LNCaP clone FGC (cell line): ENCODE results near the gene RAB26.
"Not testable (repeated sequence)": the region's sequence is repeated elsewhere in the genome, so short reads cannot be mapped to it uniquely, and the experiment has no call there.

Experiments used
- DNase-seq: peaks from one replicate; pipeline ENCODE4 v3.0.0-alpha.2; 2011; ENCODE audit warnings: low read depth
- H3K4me3 ChIP-seq: 2 replicates; pipeline ENCODE4 v1.5.1; 2011; ENCODE audit warnings: mild to moderate bottlenecking, low read depth, low read length, control low read depth
- TF ChIP-seq, protein P1 (sequence below): IDR thresholded peaks from 2 replicates; pipeline ENCODE4 v1.5.1; 2012; ENCODE audit warnings: mild to moderate bottlenecking; ENCODE audit not compliant: control insufficient read depth, insufficient read depth; ENCODE audit errors: extremely low read depth

Gene RAB26

GRCh38 chr16:2147981-2148671 lies at the start of gene RAB26:
Gene RAB26 (plus strand): TSS chr16:2148625. CDS start chr16:2148784, 159 bp downstream.
- TF ChIP-seq, protein P1, sequence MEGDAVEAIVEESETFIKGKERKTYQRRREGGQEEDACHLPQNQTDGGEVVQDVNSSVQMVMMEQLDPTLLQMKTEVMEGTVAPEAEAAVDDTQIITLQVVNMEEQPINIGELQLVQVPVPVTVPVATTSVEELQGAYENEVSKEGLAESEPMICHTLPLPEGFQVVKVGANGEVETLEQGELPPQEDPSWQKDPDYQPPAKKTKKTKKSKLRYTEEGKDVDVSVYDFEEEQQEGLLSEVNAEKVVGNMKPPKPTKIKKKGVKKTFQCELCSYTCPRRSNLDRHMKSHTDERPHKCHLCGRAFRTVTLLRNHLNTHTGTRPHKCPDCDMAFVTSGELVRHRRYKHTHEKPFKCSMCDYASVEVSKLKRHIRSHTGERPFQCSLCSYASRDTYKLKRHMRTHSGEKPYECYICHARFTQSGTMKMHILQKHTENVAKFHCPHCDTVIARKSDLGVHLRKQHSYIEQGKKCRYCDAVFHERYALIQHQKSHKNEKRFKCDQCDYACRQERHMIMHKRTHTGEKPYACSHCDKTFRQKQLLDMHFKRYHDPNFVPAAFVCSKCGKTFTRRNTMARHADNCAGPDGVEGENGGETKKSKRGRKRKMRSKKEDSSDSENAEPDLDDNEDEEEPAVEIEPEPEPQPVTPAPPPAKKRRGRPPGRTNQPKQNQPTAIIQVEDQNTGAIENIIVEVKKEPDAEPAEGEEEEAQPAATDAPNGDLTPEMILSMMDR, result no peak
- peak; percentile 93 for DNase-seq
- peak within 1 kb of the TSS; percentile 76 for H3K4me3 ChIP-seq

GRCh38 chr16:2101581-2101980 lies 46.8 kb upstream of the RAB26 start:
- DNase-seq, H3K4me3 ChIP-seq: not testable (repeated sequence)

DNA sequence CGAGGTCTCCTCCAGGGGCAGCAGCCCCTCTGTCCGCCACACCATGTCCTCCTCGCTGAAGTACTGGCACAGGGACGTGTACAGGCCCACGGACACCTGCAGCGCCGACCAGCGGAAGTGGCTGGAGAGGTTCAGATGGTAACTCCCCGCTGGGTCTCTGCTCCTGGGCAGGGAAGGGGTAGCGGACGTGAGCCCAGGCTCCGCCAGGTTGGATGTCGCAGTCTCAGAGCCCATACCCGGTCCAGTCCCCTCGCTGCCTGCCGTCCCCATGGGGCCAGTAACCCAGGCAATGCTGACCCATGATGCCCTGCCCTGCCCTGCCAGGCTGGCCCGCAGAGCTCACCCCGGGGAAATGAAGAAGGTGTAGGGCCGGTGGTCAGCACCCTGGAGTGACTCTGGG lies 46.0 kb upstream of the RAB26 start:
- no peak for DNase-seq
- TF ChIP-seq, protein P1, result no peak
- no peak overlapping the region for H3K4me3 ChIP-seq

DNA sequence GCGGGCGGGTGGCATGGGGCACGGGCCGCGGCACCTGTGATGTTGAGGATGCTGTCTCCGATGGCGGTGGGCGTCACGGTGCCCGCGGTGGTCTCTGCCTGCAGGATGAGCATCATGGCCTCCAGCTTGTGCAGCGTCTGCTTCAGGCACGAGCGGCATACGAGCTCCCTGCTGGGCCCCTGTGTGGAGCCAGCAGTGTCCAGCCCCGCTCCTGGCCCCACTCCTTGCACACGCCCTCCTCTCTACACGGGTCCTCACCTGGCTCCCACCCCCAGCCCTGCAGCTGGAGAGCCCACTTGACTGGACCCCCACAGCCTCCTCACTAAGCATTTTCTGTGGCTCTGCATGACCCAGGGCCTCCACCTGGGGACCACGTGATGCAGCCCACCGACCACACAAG lies 44.0 kb upstream of the RAB26 start:
- not testable (repeated sequence) for H3K4me3 ChIP-seq, DNase-seq

GRCh38 chr16:2105291-2105690 lies 43.1 kb upstream of the RAB26 start:
- H3K4me3 ChIP-seq, DNase-seq: not testable (repeated sequence)

GRCh38 chr16:2105769-2106168 lies 42.7 kb upstream of the RAB26 start:
- not testable (repeated sequence) for H3K4me3 ChIP-seq, DNase-seq

DNA sequence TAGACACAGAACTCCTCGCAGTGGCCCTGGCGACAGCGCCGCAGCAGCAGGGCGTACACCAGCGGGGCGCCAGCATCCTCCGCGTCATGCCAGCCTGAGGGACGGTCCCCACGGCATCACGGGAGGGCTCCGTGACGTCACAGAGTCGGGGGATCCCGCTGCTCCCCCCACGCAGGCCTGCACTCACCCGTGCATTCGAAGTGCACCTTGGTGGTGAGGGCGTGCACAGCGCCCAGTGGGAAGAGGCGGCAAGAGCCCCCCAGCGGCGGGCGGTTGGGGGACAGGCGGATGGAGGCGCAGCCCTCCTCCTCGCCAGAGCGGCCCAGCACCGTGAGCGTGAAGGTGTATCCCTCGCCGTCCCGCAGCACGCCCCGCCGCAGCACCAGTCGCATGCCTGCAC lies 42.2 kb upstream of the RAB26 start:
- H3K4me3 ChIP-seq, DNase-seq: not testable (repeated sequence)

DNA sequence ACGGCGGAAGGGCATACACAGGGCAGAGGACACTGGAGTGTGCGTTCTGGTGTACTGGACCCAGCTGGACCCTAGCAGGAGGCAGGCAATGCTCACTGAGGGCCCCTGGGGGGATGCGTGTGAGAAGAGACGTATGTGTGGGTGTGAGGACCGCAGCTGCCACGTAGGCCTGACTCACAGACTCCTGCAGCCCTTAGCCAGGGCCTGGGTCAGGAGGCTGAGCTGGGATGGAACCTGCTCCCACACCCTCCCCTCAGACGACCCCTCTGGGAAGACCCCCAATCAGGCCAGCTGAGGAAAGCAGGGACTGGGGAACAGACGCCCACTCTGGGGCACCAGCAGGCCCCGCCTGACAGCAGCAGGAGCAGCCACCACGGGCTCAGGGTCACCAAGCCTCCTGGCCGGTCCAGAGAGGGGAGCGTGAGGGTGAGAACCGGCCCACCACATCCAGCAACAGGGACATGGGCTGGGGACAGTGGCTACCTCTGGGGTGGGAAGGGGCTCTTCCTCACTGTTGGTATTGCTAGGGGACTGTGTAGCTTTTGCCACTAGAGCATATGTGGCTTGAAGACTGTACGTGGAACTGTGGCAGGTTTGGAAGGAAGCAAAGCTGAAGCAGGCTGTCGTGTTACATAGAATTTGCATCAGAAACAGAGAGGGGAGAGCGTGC lies 41.2 kb upstream of the RAB26 start:
- DNase-seq, H3K4me3 ChIP-seq: not testable (repeated sequence)

GRCh38 chr16:2107791-2108125 lies 40.7 kb upstream of the RAB26 start:
- not testable (repeated sequence) for H3K4me3 ChIP-seq, DNase-seq

GRCh38 chr16:2108446-2109270 lies 39.8 kb upstream of the RAB26 start:
- H3K4me3 ChIP-seq, DNase-seq: not testable (repeated sequence)

GRCh38 chr16:2109271-2109580 lies 39.2 kb upstream of the RAB26 start:
- DNase-seq, H3K4me3 ChIP-seq: not testable (repeated sequence)

GRCh38 chr16:2109872-2110271 lies 38.6 kb upstream of the RAB26 start:
- DNase-seq, H3K4me3 ChIP-seq: not testable (repeated sequence)

DNA sequence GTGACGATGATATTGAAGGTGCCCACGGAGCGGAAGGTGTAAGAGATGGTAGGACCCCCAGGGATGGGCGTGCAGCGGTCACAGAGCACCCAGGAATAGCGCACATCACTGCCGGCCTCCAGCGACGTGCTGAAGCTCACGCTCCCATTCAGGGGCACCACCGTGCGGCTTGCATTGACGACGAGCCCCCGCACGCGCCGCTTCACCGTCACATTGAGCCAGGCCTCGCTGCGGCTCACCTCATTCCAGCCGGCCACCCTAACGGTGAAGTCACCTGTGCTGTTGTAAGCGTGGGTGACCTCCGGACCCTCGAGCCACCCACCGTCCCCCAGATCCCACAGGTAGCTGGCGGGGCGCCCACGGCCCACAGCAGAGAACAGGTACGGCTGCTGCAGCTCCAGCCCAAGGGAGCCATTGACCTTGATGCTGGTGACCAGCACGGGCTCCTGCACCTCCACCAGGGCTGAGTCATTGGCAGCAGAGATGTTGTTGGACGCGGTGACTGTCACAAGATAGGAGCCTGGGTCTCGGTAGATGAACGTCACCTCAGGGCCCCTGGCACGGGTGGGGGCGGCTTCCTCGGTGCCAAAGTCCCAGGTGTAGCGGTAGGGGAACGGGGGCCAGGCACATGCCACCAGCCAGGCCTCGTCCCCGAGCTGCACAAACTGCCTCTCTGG lies 38.0 kb upstream of the RAB26 start:
- not testable (repeated sequence) for DNase-seq, H3K4me3 ChIP-seq

DNA sequence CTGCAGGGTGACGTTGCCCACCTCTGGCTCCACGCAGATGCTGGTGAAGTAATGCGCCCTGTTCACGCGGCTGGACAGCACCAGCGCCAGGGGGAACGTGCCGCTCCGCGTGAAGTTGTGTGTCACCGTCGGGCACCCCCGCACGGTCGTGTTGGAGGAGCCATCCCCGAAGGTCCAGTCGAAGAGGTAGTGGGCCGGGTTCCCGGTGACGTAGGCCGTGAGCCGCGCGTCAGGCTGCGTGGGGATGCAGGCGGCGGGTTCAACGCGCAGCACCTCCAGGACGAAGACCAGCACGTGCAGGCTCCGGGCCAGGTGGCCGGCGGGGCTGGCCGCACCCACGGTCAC lies 37.4 kb upstream of the RAB26 start:
- H3K4me3 ChIP-seq, DNase-seq: not testable (repeated sequence)

GRCh38 chr16:2111412-2112335 lies 36.8 kb upstream of the RAB26 start:
- not testable (repeated sequence) for H3K4me3 ChIP-seq, DNase-seq
